ENCODE measurements around the gene POC1A. TPM values are rescaled to one million over a fixed set of nuclear protein-coding genes. Genes with fewer than 3 reads are reported as not detected.

POC1A gene
- total and polyA plus RNA-seq, 2 donors (not counting 1 experiment from before 2014, with no cell fraction given) = 1.7 to 2.8 TPM

GRCh38 chr3:52126500-52126899, 27.7 kb downstream of the POC1A start:
- no peak overlapping the region for H2AFZ ChIP-seq (ENCODE audit: insufficient read depth, low read depth, low read length, poor library complexity, severe bottlenecking)
- intact Hi-C loops (cut with micrococcal nuclease) = no loop called here
- no peaks in the 10 kb centered on the region for H3K79me2 ChIP-seq (ENCODE audit: control insufficient read depth, insufficient read depth, low read length)
- POLR2A ChIA-PET = no interaction called here
- no peak for ATAC-seq (ENCODE audit: low read depth)
- no peak overlapping the region for H3K4me2 ChIP-seq (replicated peaks; ENCODE audit: low read depth, low read length, poor library complexity, severe bottlenecking)
- no peak overlapping the region for H3K27ac Mint-ChIP-seq
- DNase-seq = no peak
- no peak overlapping the region for H3K4me3 ChIP-seq (ENCODE audit: control extremely low read depth in 1 of 5, extremely low read depth in 1 of 5, insufficient read depth in 1 of 5, low read depth in 2 of 5, low read length in 4 of 5)
- no peaks in the 10 kb centered on the region for H3K27me3 Mint-ChIP-seq
- H4K20me1 ChIP-seq (ENCODE audit: control insufficient read depth, insufficient read depth, low read length, poor library complexity, severe bottlenecking) = no peaks in the 10 kb centered on the region
- H3K4me1 ChIP-seq (ENCODE audit: control insufficient read depth in 2 of 2, insufficient read depth in 2 of 2, low read length in 2 of 2) = peaks cover 21% of the 10 kb centered on the region in 2 donors
- H3K27ac ChIP-seq (ENCODE audit: low read length in 2 of 2) = no peak overlapping the region
- H3K9me3 Mint-ChIP-seq (ENCODE audit: insufficient read depth) = no peaks in the 10 kb centered on the region
- no peak overlapping the region for H3K9ac ChIP-seq (ENCODE audit: low read length)
- no peaks in the 10 kb centered on the region for H3K9me3 ChIP-seq (ENCODE audit: control extremely low read depth in 1 of 3, control insufficient read depth in 2 of 3, insufficient read depth in 1 of 3, low read length in 2 of 3)
- no peaks in the 10 kb centered on the region for H3K36me3 ChIP-seq (replicated peaks in 1 of 2; ENCODE audit: control extremely low read depth in 1 of 2, control insufficient read depth in 1 of 2, extremely low read depth in 1 of 2, insufficient read depth in 2 of 2, low read length in 1 of 2)
- H3K27me3 ChIP-seq (replicated peaks in 1 of 4; ENCODE audit: control extremely low read depth in 1 of 4, control insufficient read depth in 3 of 4, insufficient read depth in 4 of 4, low read length in 3 of 4) = no peaks in the 10 kb centered on the region
- H3K4me1 Mint-ChIP-seq = peaks cover 19% of the 10 kb centered on the region
- WGBS (ENCODE audit: insufficient coverage) = 98% methylated on average over 5 of the region's 6 CpGs
- no peak overlapping the region for H3K4me3 Mint-ChIP-seq
- CTCF ChIA-PET = no interaction called here
- TF ChIP-seq EZH2 (IDR thresholded peaks at IDR 0.05; ENCODE audit: borderline replicate concordance, insufficient read depth, low read depth, low read length, poor library complexity, severe bottlenecking) (no peak), CTCF (IDR thresholded peaks at IDR 0.05) (no peak)

- Histone ChIP-seq H3K4me2 (replicated peaks; ENCODE audit: low read depth, low read length, poor library complexity, severe bottlenecking) (no peak overlapping the region), H3K9ac (ENCODE audit: low read length) (no peak overlapping the region), H3K9me3 (ENCODE audit: control extremely low read depth in 1 of 3, control insufficient read depth in 2 of 3, insufficient read depth in 1 of 3, low read length in 2 of 3) (no peaks in the 10 kb centered on the region), H3K27me3 (replicated peaks in 1 of 4; ENCODE audit: control extremely low read depth in 1 of 4, control insufficient read depth in 3 of 4, insufficient read depth in 4 of 4, low read length in 3 of 4) (no peaks in the 10 kb centered on the region), H3K36me3 (replicated peaks in 1 of 2; ENCODE audit: control extremely low read depth in 1 of 2, control insufficient read depth in 1 of 2, extremely low read depth in 1 of 2, insufficient read depth in 2 of 2, low read length in 1 of 2) (no peaks in the 10 kb centered on the region), H4K20me1 (ENCODE audit: control insufficient read depth, insufficient read depth, low read length, poor library complexity, severe bottlenecking) (no peaks in the 10 kb centered on the region), H3K4me1 (ENCODE audit: control insufficient read depth in 2 of 2, insufficient read depth in 2 of 2, low read length in 2 of 2) (peaks cover 25 to 26% of the 10 kb centered on the region in 2 donors), H3K27ac (ENCODE audit: low read length in 2 of 2) (no peak overlapping the region), H3K4me3 (ENCODE audit: control extremely low read depth in 1 of 5, extremely low read depth in 1 of 5, insufficient read depth in 1 of 5, low read depth in 2 of 5, low read length in 4 of 5) (no peak overlapping the region), H3K79me2 (ENCODE audit: control insufficient read depth, insufficient read depth, low read length) (no peaks in the 10 kb centered on the region), H2AFZ (ENCODE audit: insufficient read depth, low read depth, low read length, poor library complexity, severe bottlenecking) (no peak overlapping the region)
- TF ChIP-seq CTCF (IDR thresholded peaks at IDR 0.05) = no peak
- no peak for TF ChIP-seq EZH2 (IDR thresholded peaks at IDR 0.05; ENCODE audit: borderline replicate concordance, insufficient read depth, low read depth, low read length, poor library complexity, severe bottlenecking)
- peaks cover 24% of the 10 kb centered on the region for H3K4me1 Mint-ChIP-seq
- H3K27me3 Mint-ChIP-seq = no peaks in the 10 kb centered on the region
- H3K9me3 Mint-ChIP-seq (ENCODE audit: insufficient read depth) = no peaks in the 10 kb centered on the region
- no peak overlapping the region for H3K4me3 Mint-ChIP-seq
- intact Hi-C loops (cut with micrococcal nuclease) = no loop called here
- ATAC-seq (ENCODE audit: low read depth) = no peak
- POLR2A ChIA-PET = no interaction called here
- CTCF ChIA-PET = interaction anchor here (1.6 kb wide), 1 partner anchor 130 kb away, joined by 5 read pairs; the partner anchor contains the start of gene RPL29
- WGBS (ENCODE audit: insufficient coverage) = 96% methylated on average over 4 of the region's 4 CpGs
- no peak overlapping the region for H3K27ac Mint-ChIP-seq
- DNase-seq = no peak
Measured at GRCh38 chr3:52126036-52126435, 28.2 kb downstream of the POC1A start.
